WI38 (cell line): Measurements from ENCODE around the gene NEXN.
"Not testable (repeated sequence)": the region's sequence is repeated elsewhere in the genome, so short reads cannot be mapped to it uniquely, and the experiment has no call there.

Experiments
- H3K4me3 ChIP-seq: 2 replicates; pipeline ENCODE4 v1.5.1; 2011; ENCODE audit warnings: low read depth, mild to moderate bottlenecking, control low read depth, low read length
- CTCF ChIP-seq: IDR thresholded peaks from 2 replicates; pipeline ENCODE4 v1.5.1; 2012; ENCODE audit warnings: low read depth, mild to moderate bottlenecking, control low read depth, low read length

NEXN gene

DNA sequence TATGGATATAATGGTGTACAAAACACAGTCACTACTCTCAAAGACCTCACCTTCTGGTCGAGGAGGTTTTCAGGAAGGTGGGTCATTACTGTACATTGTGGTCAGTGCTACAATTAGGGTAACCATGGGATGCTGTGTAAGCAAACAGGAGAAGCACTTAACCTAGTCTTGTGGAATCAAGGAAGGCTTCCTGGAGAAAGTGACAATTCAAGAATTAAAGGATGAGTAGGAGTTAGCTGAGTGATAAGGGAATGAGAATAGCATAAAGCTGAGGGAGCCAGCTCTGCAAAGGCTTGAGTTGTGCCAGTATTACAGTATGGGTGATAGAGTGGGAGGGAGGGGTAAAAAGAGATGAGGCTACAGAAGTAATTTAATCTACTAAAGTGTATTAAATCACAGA, 17.2 kb downstream of the NEXN start:
- H3K4me3 ChIP-seq: no peak overlapping the region
- TF ChIP-seq CTCF: no peak

DNA sequence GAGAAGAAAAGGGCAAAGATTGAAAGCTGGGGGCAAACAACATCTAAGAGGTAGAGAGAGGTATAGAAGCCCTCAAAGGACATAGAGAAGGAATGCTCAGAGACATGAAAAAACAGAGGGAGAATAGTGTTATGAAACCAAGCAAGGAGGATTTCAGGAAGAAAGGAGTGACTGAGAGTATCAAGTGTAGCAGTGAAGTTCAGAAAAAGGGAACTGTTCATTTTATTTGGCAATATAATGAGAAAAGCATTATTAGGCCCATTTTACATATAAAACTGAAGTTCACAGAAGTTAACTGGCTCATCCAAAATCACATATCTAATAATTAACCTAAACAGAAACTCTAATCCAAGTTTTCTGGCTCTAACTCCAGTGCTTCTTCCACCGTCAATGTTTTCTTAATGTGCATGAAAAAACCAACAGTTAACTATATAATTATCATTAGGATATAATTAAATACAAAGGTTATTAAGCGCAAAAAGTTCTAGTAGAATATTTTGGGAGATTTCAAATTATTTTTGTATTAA, 17.7 kb downstream of the NEXN start:
- no peak overlapping the region for H3K4me3 ChIP-seq
- TF ChIP-seq CTCF: no peak

GRCh38 chr1:77906624-77907023, 18.2 kb downstream of the NEXN start:
- TF ChIP-seq CTCF: no peak
- H3K4me3 ChIP-seq: no peak overlapping the region

DNA sequence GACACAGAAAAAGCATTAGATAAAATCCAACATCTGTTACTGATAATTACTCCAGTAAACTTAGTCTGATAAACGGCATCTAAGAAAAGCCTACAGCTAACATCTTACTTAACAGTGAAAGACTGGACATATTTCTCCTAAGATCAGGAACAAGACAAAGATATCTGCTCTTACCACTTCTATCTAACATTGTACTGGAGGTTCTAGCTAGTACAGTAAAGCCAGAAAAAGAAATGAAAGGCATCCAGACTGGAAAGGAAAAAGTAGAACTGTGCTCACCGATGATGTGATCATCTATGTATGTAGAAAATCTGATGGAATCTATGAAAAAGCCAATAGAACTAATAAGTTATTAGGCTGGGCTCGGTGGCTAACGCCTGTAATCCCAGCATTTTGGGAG, 21.7 kb downstream of the NEXN start:
- H3K4me3 ChIP-seq: no peak overlapping the region
- no peak for TF ChIP-seq CTCF

DNA sequence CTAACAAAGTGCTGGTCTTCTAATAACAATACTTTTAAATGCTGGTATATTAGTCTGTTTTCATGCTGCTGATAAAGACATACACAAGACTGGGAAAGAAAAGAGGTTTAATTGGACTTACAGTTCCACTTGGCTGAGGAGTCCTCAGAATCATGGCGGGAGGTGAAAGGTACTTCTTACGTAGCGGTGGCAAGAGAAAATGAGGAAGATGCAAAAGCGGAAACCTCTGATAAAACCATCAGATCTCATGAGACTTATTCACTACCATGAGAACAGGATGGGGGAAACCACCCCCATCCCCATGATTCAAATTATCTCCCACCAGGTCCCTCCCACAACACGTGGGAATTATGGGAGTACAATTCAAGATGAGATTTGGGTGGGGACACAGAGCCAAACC, 30.5 kb downstream of the NEXN start:
- H3K4me3 ChIP-seq: not testable (repeated sequence)

DNA sequence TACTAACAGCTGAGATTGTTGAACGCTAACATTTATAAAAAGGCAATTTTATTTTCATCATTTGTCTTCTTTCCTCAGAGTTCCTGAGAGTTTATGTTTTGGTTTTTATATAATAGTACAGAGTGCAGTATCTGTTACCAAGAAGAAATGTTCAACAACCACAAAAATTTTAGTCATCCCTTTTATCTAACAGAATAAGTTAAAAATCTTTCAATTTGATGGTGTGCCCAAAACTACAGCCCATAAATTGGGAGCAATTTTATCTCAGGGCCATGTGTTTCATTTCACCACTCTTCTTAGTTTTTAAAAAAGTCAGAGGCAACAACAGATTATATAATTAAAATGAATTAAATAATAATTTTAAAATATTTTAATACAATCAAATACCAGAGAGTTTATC, 37.1 kb downstream of the NEXN start:
- H3K4me3 ChIP-seq: no peak overlapping the region

DNA sequence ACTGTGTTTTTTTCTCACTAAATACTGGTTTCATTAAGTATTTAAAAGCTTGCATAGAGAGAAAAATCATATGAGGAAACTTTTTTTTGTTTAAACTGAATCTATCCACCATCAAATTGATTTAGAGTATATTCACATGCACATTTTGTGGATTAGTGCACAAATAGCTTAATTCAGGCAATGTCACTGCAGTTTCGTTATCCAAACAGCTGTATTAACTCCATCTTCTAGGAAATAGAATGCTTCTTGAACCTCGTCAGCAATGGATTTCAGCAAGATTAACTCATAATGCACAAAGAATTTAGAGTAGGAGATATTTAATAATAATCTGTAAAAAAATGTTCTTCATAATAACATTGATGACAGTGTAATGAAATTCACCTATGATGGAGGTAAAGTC, 37.5 kb downstream of the NEXN start:
- no peak for TF ChIP-seq CTCF
- H3K4me3 ChIP-seq: no peak overlapping the region

More for the DNA sequence above, 37.1 kb downstream of the NEXN start:
- TF ChIP-seq CTCF: no peak
